Measurements from ENCODE around the gene OR51B4.
"Not testable (repeated sequence)": the region's sequence is repeated elsewhere in the genome, so short reads cannot be mapped to it uniquely, and the experiment has no call there.

OR51B4 gene

GRCh38 chr11:5294342-5294995 is 7.3 kb downstream of the OR51B4 start:
- DNase-seq (ENCODE audit: low spot score), result not testable (repeated sequence)

DNA sequence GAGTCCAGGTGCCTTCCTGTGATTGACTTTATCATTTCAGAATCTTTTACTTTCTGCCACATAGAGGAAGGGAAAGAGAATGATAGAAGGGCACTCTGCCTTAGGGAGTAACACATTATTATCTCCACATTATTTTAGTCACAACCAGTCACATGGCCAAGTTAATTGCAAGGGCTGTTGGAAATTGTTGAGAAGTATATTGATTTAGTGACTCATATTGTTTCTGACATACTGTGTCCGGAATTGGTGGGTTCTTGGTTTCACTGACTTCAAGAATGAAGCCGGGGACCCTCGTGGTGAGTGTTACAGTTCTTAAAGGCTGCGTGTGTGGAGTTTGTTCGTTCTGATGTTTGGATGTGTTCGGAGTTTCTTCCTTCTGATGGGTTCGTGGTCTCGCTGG is 8.7 kb downstream of the OR51B4 start:
- DNase-seq (ENCODE audit: low spot score), result no peak

- DNase-seq (ENCODE audit: low spot score), result no peak
Observed at GRCh38 chr11:5291207-5291838, 10.4 kb downstream of the OR51B4 start.

- DNase-seq (ENCODE audit: low spot score), result no peak
Observed at GRCh38 chr11:5290106-5290505, 11.6 kb downstream of the OR51B4 start.

- DNase-seq (ENCODE audit: low spot score), result no peak
Observed at GRCh38 chr11:5289696-5290095, 12.1 kb downstream of the OR51B4 start.

GRCh38 chr11:5288906-5289550 is 12.7 kb downstream of the OR51B4 start:
- no peak for DNase-seq (ENCODE audit: low spot score)

DNA sequence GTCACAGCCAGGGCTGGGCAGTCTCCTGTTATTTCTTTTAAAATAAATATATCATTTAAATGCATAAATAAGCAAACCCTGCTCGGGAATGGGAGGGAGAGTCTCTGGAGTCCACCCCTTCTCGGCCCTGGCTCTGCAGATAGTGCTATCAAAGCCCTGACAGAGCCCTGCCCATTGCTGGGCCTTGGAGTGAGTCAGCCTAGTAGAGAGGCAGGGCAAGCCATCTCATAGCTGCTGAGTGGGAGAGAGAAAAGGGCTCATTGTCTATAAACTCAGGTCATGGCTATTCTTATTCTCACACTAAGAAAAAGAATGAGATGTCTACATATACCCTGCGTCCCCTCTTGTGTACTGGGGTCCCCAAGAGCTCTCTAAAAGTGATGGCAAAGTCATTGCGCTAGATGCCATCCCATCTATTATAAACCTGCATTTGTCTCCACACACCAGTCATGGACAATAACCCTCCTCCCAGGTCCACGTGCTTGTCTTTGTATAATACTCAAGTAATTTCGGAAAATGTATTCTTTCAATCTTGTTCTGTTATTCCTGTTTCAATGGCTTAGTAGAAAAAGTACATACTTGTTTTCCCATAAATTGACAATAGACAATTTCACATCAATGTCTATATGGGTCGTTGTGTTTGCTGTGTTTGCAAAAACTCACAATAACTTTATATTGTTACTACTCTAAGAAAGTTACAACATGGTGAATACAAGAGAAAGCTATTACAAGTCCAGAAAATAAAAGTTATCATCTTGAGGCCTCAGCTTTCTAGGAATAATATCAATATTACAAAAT is 13.4 kb downstream of the OR51B4 start:
- no peak for DNase-seq (ENCODE audit: low spot score)

GRCh38 chr11:5286901-5287300 is 14.8 kb downstream of the OR51B4 start:
- DNase-seq (ENCODE audit: low spot score), result no peak

DNA sequence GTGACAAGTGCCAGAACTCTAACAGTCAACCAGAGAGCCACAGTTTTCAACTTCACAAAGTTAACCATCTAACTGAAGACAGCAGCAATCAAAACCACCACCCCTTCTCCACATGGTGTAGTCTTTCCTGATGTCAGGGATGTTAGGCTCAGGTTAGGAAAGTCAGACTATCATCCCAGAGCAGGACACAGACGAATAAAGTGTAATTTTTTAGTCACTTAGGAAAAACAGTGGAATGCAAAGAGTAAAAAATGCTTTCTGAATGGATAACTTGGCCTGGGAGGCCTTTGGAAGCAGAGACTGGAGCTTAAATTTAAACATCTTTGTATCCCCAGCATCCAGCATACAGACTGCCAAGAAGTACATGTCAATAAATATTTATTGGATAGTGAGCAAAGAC is 15.4 kb downstream of the OR51B4 start:
- no peak for DNase-seq (ENCODE audit: low spot score)

GRCh38 chr11:5285703-5286340 is 15.9 kb downstream of the OR51B4 start:
- DNase-seq (ENCODE audit: low spot score), result no peak

- DNase-seq (ENCODE audit: low spot score), result no peak
Observed at GRCh38 chr11:5284637-5285036, 17.1 kb downstream of the OR51B4 start.

DNA sequence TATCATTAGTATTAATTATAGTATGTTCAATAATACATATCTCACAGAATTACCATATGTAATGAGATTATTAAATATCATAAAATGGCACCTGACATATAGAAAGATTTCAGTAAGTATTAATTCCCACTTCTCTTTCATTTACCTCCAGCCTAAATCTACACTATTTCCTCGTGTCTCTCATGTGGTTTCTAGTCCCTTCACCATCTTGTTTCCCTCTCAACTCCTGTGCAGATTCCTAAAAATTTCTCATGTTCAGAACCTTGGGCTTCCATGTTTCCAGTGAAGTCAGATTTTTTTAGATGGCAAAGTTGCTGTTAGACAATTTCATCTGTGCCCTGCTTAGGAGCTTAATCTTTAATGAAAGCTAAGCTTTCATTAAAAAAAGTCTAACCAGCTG is 17.9 kb downstream of the OR51B4 start:
- DNase-seq (ENCODE audit: low spot score), result no peak

GRCh38 chr11:5283086-5283485 is 18.7 kb downstream of the OR51B4 start:
- DNase-seq (ENCODE audit: low spot score), result no peak

GRCh38 chr11:5282628-5283027 is 19.1 kb downstream of the OR51B4 start:
- no peak for DNase-seq (ENCODE audit: low spot score)

DNA sequence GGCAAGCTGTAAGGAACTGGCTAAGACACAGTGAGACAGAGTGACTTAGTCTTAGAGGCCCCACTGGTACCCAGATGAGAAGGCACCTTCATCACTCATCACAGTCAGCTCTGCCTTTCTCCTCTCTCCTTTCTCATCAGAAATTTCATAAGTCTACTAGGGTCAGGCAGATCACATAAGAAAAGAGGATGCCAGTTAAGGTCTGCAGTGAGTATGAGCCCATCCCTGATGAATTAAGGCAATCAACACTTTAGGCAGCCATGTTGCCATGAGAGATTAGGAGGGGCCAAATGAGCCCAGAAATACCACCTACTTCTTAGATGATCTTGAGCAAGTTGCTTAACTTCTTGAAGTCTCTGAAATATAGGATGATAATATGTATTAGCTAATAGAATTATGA is 20.1 kb downstream of the OR51B4 start:
- no peak for DNase-seq (ENCODE audit: low spot score)

DNA sequence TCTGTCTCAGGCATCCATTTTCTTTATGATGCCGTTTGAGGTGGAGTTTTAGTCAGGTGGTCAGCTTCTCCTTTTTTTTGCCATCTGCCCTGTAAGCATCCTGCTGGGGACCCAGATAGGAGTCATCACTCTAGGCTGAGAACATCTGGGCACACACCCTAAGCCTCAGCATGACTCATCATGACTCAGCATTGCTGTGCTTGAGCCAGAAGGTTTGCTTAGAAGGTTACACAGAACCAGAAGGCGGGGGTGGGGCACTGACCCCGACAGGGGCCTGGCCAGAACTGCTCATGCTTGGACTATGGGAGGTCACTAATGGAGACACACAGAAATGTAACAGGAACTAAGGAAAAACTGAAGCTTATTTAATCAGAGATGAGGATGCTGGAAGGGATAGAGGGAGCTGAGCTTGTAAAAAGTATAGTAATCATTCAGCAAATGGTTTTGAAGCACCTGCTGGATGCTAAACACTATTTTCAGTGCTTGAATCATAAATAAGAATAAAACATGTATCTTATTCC is 21.1 kb downstream of the OR51B4 start:
- no peak for DNase-seq (ENCODE audit: low spot score)

DNA sequence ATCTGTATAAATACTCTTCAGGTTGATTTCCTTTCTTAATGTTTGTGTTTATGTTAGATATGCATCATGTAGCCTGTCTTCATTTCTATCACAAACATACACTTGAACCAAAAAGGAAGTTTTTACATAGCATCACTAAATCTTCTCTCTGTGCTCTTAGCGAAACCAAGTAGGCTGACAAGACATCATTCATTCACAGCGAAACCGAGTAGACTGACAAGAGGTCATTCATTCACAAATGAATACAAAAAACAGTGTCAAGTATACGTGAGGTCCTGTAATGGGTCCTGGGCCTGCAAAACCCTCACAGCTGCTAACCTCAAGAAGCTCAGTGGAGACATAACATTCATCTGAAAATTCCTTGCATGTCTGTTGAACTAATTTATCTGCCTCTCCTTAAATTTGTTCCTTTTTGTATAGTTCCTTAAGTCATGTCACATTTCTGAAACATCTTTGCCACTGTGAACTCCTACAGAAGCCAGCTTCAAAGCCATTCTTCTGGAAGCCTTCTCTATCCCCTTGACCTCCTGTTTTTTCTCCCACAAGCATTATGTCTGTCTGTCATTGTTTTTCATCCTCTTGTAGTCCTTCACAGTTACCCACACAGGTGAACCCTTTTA is 22.2 kb downstream of the OR51B4 start:
- no peak for DNase-seq (ENCODE audit: low spot score)

GRCh38 chr11:5277807-5278382 is 23.9 kb downstream of the OR51B4 start:
- DNase-seq (ENCODE audit: low spot score), result no peak

- no peak for DNase-seq (ENCODE audit: low spot score)
Observed at GRCh38 chr11:5276697-5277096, 25.0 kb downstream of the OR51B4 start.

- DNase-seq (ENCODE audit: low spot score), result no peak
Observed at GRCh38 chr11:5275369-5276110, 26.2 kb downstream of the OR51B4 start.
